SU-DHL-6 (cell line): ENCODE data around the gene MAST4.

Source experiments
- H2AFZ ChIP-seq: fragments of 200-600 bp; sonication (generic); 2 replicates; pipeline ENCODE4 v1.6.1; 2014; ENCODE audit warnings: low read depth, mild to moderate bottlenecking, moderate library complexity, mixed read lengths, antibody characterized with exemption, low read length; ENCODE audit not compliant: severe bottlenecking
- H3F3A ChIP-seq: fragments of 200-600 bp; shearing (Covaris generic); 2 replicates; pipeline ENCODE4 v1.6.0; 2016; ENCODE audit warnings: antibody characterized with exemption, mild to moderate bottlenecking; ENCODE audit not compliant: insufficient read depth
- H3K27ac ChIP-seq: fragments of 200-600 bp; sonication (generic); 2 replicates; pipeline ENCODE4 v1.5.1; 2016; ENCODE audit warnings: low read depth, mild to moderate bottlenecking, low read length, moderate library complexity, mixed read lengths
- H3K27me3 ChIP-seq: fragments of 200-600 bp; sonication (generic), shearing (Covaris generic); 2 replicates; pipeline ENCODE4 v1.6.0; 2014; ENCODE audit warnings: mild to moderate bottlenecking, low read length
- H3K36me3 ChIP-seq: fragments of 200-600 bp; sonication (generic); 2 replicates; pipeline ENCODE4 v1.6.1; 2014; ENCODE audit warnings: mild to moderate bottlenecking, low read length, mixed read lengths
- H3K4me2 ChIP-seq: fragments of 300-600, 200-600 bp; shearing (Covaris generic), sonication (generic); 2 replicates; pipeline ENCODE4 v1.6.0; 2014; ENCODE audit warnings: low read length, low read depth, mild to moderate bottlenecking; ENCODE audit not compliant: poor library complexity, severe bottlenecking
- H3K4me3 ChIP-seq: fragments of 200-600 bp; sonication (generic); 2 replicates; pipeline ENCODE4 v1.5.1; 2014; ENCODE audit warnings: antibody characterized with exemption, low read length, mild to moderate bottlenecking, mixed read lengths; ENCODE audit not compliant: insufficient read depth, poor library complexity, severe bottlenecking
- H3K79me2 ChIP-seq: fragments of 200-600 bp; sonication (generic); 2 replicates; pipeline ENCODE4 v1.6.1; 2014; ENCODE audit warnings: mild to moderate bottlenecking, low read length, moderate library complexity; ENCODE audit not compliant: insufficient read depth
- H3K9ac ChIP-seq: fragments of 200-600 bp; sonication (generic); 2 replicates; pipeline ENCODE4 v1.7.0; 2014; ENCODE audit warnings: mild to moderate bottlenecking, low read length
- H3K9me2 ChIP-seq: fragments of 200-600 bp; sonication (generic); replicated peaks from 2 replicates; pipeline ENCODE4 v1.6.1; 2014; ENCODE audit warnings: low read length; ENCODE audit not compliant: insufficient read depth
- H3K9me3 ChIP-seq: fragments of 200-600 bp; sonication (generic); 2 replicates; pipeline ENCODE4 v1.6.1; 2014; ENCODE audit warnings: low read length, mixed read lengths; ENCODE audit not compliant: insufficient read depth
- H4K20me1 ChIP-seq: fragments of 200-600 bp; sonication (generic); 2 replicates; pipeline ENCODE4 v1.6.1; 2014; ENCODE audit warnings: low read depth, mild to moderate bottlenecking, antibody characterized with exemption, low read length, moderate library complexity, mixed read lengths
- EZH2phosphoT487 ChIP-seq: fragments of 200-600 bp; sonication (generic), shearing (Covaris generic); conservative IDR thresholded peaks from 2 replicates; pipeline ENCODE4 v1.6.1; 2018; ENCODE audit warnings: mild to moderate bottlenecking, antibody characterized with exemption, low read length, moderate library complexity, mixed read lengths
- TF ChIP-seq, protein P1 (sequence below): fragments of 200-600 bp; sonication (generic); IDR thresholded peaks from one replicate; pipeline ENCODE4 v1.5.1; 2017; ENCODE audit warnings: antibody characterized with exemption, mild to moderate bottlenecking, low read length, moderate library complexity; ENCODE audit not compliant: insufficient read depth, poor library complexity, severe bottlenecking

Gene MAST4

DNA sequence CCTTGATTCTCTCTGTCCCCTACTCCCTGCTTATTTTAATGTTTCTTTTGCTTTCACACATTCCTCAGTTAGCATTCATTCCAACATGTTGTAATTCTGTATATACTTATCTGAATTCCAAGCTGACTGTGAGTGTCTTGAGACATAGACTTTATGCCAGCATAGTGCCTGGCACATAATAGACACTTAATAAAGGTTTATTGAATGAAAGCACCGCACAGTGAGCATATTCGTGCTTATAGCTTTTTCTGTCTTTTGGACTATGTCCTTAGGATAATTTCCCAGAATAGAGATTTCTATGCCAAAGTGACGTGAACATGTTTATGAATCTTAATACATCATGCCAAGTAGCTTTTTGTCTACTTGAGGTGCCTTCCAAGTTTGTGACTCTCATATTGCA lies 425.8 kb downstream of the MAST4 start:
- Histone ChIP-seq H3F3A (no peaks in the 10 kb centered on the region), H3K4me3 (no peak overlapping the region), H3K4me2 (no peak overlapping the region), H3K9me3 (no peaks in the 10 kb centered on the region), H3K9ac (no peak overlapping the region), H4K20me1 (no peaks in the 10 kb centered on the region), H3K36me3 (no peaks in the 10 kb centered on the region), H3K9me2 (0 out of 2 replicates have a peak, but pooled peaks cover 3% of the 10 kb centered on the region), H3K27ac (no peak overlapping the region), H2AFZ (no peak overlapping the region), H3K27me3 (no peaks in the 10 kb centered on the region), H3K79me2 (no peaks in the 10 kb centered on the region)
- TF ChIP-seq, protein P1, sequence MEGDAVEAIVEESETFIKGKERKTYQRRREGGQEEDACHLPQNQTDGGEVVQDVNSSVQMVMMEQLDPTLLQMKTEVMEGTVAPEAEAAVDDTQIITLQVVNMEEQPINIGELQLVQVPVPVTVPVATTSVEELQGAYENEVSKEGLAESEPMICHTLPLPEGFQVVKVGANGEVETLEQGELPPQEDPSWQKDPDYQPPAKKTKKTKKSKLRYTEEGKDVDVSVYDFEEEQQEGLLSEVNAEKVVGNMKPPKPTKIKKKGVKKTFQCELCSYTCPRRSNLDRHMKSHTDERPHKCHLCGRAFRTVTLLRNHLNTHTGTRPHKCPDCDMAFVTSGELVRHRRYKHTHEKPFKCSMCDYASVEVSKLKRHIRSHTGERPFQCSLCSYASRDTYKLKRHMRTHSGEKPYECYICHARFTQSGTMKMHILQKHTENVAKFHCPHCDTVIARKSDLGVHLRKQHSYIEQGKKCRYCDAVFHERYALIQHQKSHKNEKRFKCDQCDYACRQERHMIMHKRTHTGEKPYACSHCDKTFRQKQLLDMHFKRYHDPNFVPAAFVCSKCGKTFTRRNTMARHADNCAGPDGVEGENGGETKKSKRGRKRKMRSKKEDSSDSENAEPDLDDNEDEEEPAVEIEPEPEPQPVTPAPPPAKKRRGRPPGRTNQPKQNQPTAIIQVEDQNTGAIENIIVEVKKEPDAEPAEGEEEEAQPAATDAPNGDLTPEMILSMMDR: no peak
- TF ChIP-seq EZH2phosphoT487: no peak

DNA sequence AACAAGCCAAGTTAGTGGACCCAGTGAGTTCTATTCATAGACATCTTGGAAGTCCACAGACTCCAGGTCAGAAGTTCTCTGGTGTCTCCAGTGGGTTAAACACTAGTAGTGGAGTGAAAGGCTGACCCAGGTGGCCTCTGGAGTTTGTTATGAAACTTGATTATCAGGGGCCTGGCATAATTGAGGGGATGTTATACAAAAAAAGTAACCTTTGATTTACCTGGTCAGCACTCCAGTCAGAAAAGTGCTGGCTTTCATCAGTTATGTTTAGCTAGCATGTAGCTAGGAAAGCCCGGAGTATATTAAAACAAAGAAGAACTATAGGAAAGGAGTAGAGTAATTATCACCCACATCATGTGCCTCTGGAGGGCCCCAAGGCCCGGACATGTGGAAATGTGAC lies 429.3 kb downstream of the MAST4 start:
- Histone ChIP-seq H3K27me3 (no peaks in the 10 kb centered on the region), H3K27ac (no peak overlapping the region), H3F3A (no peaks in the 10 kb centered on the region), H3K9me2 (0 out of 2 replicates have a peak, but pooled peaks cover 3% of the 10 kb centered on the region), H3K36me3 (no peaks in the 10 kb centered on the region), H3K79me2 (no peaks in the 10 kb centered on the region), H2AFZ (no peak overlapping the region), H3K4me3 (no peak overlapping the region), H3K9ac (no peak overlapping the region), H3K4me2 (no peak overlapping the region), H3K9me3 (no peaks in the 10 kb centered on the region), H4K20me1 (no peaks in the 10 kb centered on the region)
- TF ChIP-seq, protein P1: no peak
- TF ChIP-seq EZH2phosphoT487: no peak

DNA sequence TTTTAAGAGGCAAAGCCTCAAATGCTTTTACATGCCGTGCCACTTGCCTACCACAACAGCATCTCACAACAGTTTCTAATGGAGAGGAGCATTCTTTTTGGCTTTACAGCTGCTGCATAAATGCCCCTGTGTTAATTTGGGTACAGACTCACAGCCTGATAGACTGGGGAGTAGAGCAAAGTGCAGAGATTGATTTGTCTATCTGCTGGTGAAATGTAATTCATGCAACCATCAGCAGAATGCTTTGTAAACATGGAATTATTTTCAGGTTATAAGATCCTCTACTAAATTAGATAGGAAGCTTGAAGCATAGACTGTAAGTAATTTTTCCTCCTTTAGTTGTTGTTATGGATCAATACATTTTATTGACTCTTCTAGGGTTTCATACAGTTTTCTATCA lies 430.1 kb downstream of the MAST4 start:
- H2AFZ ChIP-seq: no peak overlapping the region
- no peaks in the 10 kb centered on the region for H3K79me2 ChIP-seq
- H3K4me2 ChIP-seq: no peak overlapping the region
- no peaks in the 10 kb centered on the region for H3K9me2 ChIP-seq
- H4K20me1 ChIP-seq: no peaks in the 10 kb centered on the region
- no peak overlapping the region for H3K27ac ChIP-seq
- H3K4me3 ChIP-seq: no peak overlapping the region
- H3K9me3 ChIP-seq: no peaks in the 10 kb centered on the region
- no peaks in the 10 kb centered on the region for H3F3A ChIP-seq
- H3K9ac ChIP-seq: no peak overlapping the region
- TF ChIP-seq, protein P1: no peak
- no peak for TF ChIP-seq EZH2phosphoT487
- no peaks in the 10 kb centered on the region for H3K36me3 ChIP-seq
- no peaks in the 10 kb centered on the region for H3K27me3 ChIP-seq

DNA sequence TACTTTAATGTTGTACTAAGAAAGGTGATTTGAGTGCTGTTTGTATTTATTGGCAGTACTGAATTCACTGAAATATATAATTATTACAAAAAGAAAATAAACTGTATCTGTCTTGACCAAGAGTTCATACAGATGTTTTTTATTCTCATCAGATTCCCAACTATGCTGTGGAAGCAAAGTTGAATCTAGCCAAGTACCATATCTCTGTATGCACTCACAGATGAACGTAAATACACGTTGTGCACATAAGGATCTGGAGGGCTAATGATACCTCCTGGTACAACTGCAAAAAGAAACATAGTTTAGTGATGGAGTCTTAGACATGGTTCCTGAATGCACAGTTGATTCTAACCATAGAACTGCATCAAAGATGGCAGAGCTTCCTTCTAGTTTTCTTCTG lies 431.0 kb downstream of the MAST4 start:
- Histone ChIP-seq H3K4me2 (no peak overlapping the region), H3F3A (no peaks in the 10 kb centered on the region), H3K36me3 (no peaks in the 10 kb centered on the region), H3K9me2 (no peaks in the 10 kb centered on the region), H3K9ac (no peak overlapping the region), H3K9me3 (no peaks in the 10 kb centered on the region), H2AFZ (no peak overlapping the region), H4K20me1 (no peaks in the 10 kb centered on the region), H3K27me3 (no peaks in the 10 kb centered on the region), H3K4me3 (no peak overlapping the region), H3K27ac (no peak overlapping the region), H3K79me2 (no peaks in the 10 kb centered on the region)
- TF ChIP-seq, protein P1: no peak
- TF ChIP-seq EZH2phosphoT487: no peak
